ENCODE measurements around the gene KCTD15.

DNA sequence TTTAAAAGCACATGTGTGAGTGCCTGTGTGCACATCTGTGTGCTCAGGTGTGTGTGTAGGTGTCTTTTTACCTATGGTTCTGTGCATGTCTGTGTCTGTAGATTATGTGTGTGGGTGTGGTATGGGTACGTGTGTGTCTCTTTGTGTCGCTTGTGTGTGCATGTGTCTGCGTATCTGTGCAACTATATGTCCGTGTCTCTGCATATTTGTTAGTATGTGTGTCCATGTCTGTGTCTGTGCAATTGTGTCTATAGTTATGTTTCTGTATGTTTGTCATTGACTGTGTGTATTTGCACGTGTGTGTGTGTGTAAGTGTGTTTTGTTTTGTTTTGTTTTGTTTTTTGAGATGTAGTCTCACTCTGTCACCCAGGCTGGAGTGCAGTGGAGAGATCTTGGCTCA, 7.3 kb upstream of the KCTD15 start:
- TF ChIP-seq, protein P1, sequence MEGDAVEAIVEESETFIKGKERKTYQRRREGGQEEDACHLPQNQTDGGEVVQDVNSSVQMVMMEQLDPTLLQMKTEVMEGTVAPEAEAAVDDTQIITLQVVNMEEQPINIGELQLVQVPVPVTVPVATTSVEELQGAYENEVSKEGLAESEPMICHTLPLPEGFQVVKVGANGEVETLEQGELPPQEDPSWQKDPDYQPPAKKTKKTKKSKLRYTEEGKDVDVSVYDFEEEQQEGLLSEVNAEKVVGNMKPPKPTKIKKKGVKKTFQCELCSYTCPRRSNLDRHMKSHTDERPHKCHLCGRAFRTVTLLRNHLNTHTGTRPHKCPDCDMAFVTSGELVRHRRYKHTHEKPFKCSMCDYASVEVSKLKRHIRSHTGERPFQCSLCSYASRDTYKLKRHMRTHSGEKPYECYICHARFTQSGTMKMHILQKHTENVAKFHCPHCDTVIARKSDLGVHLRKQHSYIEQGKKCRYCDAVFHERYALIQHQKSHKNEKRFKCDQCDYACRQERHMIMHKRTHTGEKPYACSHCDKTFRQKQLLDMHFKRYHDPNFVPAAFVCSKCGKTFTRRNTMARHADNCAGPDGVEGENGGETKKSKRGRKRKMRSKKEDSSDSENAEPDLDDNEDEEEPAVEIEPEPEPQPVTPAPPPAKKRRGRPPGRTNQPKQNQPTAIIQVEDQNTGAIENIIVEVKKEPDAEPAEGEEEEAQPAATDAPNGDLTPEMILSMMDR (IDR thresholded peaks at IDR 0.05; ENCODE audit: extremely low read depth in 1 of 2, insufficient read depth in 1 of 2, low read depth in 1 of 2, low read length in 2 of 2): no peak
- TF ChIP-seq POLR2A (IDR thresholded peaks at IDR 0.05; ENCODE audit: low read depth, low read length) (no peak), FOS (IDR thresholded peaks at IDR 0.05; ENCODE audit: borderline replicate concordance, insufficient read depth, low read length) (no peak), POLR2AphosphoS5 (IDR thresholded peaks at IDR 0.05; ENCODE audit: insufficient read depth, low read depth, low read length) (no peak)
